ENCODE results near the gene MTX1. TPM values are rescaled to one million over a fixed set of nuclear protein-coding genes. Genes with fewer than 3 reads are reported as not detected.

Gene MTX1
- total RNA-seq, 4 donors from 2014 or later: 30.1 to 50.7 (median 35.3) TPM

DNA sequence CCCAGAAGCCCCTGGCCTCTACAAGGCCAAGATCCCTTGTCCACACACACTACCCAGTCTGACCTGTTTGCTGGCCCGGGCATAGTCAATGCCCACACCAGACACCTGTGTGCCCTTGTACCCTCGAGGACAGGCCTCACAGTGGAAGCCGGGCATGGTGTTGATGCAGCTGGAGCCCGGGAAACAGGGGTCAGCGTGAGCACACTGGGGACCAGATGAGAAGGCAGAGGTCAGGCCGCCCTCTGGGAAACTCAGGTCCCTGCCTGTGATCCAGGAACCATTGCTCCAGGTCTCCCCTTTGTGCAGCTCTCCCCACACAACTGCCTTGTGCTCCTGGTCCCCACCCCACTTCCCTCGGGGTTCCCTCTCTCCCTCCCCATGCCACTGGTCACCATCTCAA, 6.3 kb upstream of the MTX1 start:
- no peak for DNase-seq (ENCODE audit: low spot score in 2 of 2)
- TF ChIP-seq, protein P1, sequence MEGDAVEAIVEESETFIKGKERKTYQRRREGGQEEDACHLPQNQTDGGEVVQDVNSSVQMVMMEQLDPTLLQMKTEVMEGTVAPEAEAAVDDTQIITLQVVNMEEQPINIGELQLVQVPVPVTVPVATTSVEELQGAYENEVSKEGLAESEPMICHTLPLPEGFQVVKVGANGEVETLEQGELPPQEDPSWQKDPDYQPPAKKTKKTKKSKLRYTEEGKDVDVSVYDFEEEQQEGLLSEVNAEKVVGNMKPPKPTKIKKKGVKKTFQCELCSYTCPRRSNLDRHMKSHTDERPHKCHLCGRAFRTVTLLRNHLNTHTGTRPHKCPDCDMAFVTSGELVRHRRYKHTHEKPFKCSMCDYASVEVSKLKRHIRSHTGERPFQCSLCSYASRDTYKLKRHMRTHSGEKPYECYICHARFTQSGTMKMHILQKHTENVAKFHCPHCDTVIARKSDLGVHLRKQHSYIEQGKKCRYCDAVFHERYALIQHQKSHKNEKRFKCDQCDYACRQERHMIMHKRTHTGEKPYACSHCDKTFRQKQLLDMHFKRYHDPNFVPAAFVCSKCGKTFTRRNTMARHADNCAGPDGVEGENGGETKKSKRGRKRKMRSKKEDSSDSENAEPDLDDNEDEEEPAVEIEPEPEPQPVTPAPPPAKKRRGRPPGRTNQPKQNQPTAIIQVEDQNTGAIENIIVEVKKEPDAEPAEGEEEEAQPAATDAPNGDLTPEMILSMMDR (IDR thresholded peaks at IDR 0.05): no peak
- no peak for TF ChIP-seq EP300 (IDR thresholded peaks at IDR 0.05)
- TF ChIP-seq POLR2A (IDR thresholded peaks at IDR 0.05): no peak
- Histone ChIP-seq H3K9me3 (no peaks in the 10 kb centered on the region), H3K27me3 (no peaks in the 10 kb centered on the region), H3K4me3 (no peak overlapping the region), H3K36me3 (peaks cover 0 to 79% (median 5%) of the 10 kb centered on the region in 3 donors), H3K27ac (no peak overlapping the region), H3K4me1 (peaks cover 0 to 20% (median 8%) of the 10 kb centered on the region in 4 donors)
- WGBS, 2 donors: 70 to 86% methylated on average over 6 of the region's 7 CpGs

GRCh38 chr1:155202731-155203515, 5.6 kb upstream of the MTX1 start:
- DNase-seq (ENCODE audit: low spot score in 2 of 2): no peak
- Histone ChIP-seq H3K27me3 (no peaks in the 10 kb centered on the region), H3K4me3 (no peak overlapping the region), H3K4me1 (peaks cover 0 to 28% (median 15%) of the 10 kb centered on the region in 4 donors), H3K36me3 (peaks cover 0 to 71% (median 5%) of the 10 kb centered on the region in 3 donors), H3K9me3 (no peaks in the 10 kb centered on the region), H3K27ac (no peak overlapping the region)
- TF ChIP-seq POLR2A (IDR thresholded peaks at IDR 0.05) (no peak), EP300 (IDR thresholded peaks at IDR 0.05) (no peak)
- TF ChIP-seq, protein P1 (IDR thresholded peaks at IDR 0.05): no peak
- 87% methylated on average over 14 to 17 of the region's 19 CpGs for WGBS, 2 donors

DNA sequence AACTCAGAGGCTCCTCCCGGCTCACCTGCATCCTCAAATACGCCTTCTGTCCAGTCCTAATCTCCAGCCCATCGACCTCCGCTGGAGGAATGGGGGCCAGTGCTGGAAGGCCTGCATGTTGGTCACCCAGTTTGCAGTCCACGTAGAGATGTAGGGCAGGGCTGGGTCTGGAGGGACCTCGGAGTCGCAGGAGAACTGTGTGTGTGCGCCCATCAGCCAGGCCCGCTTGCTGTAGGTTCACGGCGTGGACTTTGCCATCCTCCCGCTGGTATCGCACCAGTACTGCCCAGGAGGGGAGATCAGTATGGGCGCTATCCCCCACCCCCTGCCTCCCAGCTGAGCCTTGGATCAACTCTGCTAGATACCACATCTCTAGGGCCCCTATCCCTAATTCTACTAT, 3.5 kb upstream of the MTX1 start:
- H3K27me3 ChIP-seq: no peaks in the 10 kb centered on the region
- 91 to 95% methylated on average over 14 of the region's 14 CpGs for WGBS, 2 donors
- no peak for DNase-seq (ENCODE audit: low spot score in 2 of 2)
- no peak overlapping the region for H3K4me3 ChIP-seq
- peaks cover 0 to 50% (median 5%) of the 10 kb centered on the region in 3 donors for H3K36me3 ChIP-seq
- H3K9me3 ChIP-seq: no peaks in the 10 kb centered on the region
- peaks cover 0 to 41% (median 23%) of the 10 kb centered on the region in 4 donors for H3K4me1 ChIP-seq
- TF ChIP-seq EP300 (IDR thresholded peaks at IDR 0.05): no peak
- TF ChIP-seq, protein P1 (IDR thresholded peaks at IDR 0.05): no peak
- TF ChIP-seq POLR2A (IDR thresholded peaks at IDR 0.05): no peak
- no peak overlapping the region for H3K27ac ChIP-seq

DNA sequence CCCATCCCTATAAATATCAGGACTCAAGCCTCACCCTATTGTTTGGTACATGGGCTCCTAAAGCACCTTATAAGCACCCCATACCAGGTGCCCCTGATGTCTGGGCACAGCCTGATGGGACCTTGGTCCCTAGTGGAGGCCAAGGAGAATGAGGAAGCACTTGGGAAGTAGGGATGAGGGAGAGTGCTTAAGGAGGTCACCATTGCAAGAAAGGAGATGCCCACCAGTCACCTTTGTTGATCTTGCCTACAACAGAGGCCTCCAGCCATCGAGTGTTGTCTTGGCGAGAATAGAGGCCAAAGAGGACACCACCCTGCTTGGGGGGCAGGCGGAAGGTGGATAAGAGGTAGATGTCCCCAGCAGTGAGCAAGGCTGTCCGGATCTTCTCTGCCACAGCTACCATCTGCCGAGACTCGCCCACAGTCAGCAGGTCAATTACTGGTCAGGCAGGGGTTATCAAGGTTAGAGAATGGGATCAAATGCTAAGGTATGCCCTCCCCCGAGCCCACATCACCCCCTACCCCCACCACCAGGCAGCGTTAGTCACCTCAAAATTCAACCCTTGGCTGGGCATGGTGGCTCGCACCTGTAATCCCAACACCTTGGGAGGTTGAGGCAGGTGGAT, 2.4 kb upstream of the MTX1 start:
- TF ChIP-seq EP300 (IDR thresholded peaks at IDR 0.05) (no peak), POLR2A (IDR thresholded peaks at IDR 0.05) (no peak)
- TF ChIP-seq, protein P1 (IDR thresholded peaks at IDR 0.05): no peak
- no peak for DNase-seq (ENCODE audit: low spot score in 2 of 2)
- Histone ChIP-seq H3K9me3 (no peaks in the 10 kb centered on the region), H3K36me3 (peaks cover 0 to 48% (median 5%) of the 10 kb centered on the region in 3 donors), H3K4me3 (no peak overlapping the region), H3K4me1 (peaks cover 0 to 46% (median 23%) of the 10 kb centered on the region in 4 donors), H3K27me3 (no peaks in the 10 kb centered on the region), H3K27ac (peak overlapping the region in 2 of 4 donors; percentile 100)
- WGBS, 2 donors: 63 to 74% methylated on average over 9 of the region's 9 CpGs

Data from tibial nerve (tissue), 4 donors.